SK-N-SH treated with all-trans-retinoic acid at 6 μM for 48 hours (cell line): ENCODE data around the gene CCDC167.

ENCODE experiments used
- ATAC-seq: fragments of 200-7000 bp; cut with Tn5 transposase; 3 replicates; pipeline ENCODE4 v1.9.1; 2020; ENCODE audit warnings: mild to moderate bottlenecking, moderate library complexity
- ARNTL ChIP-seq: fragments of 450-650 bp; formaldehyde crosslinking; IDR thresholded peaks from 2 replicates; pipeline ENCODE4 v1.5.0; 2020; ENCODE audit warnings: low read depth, mild to moderate bottlenecking, moderate library complexity, borderline replicate concordance
- BACH2 ChIP-seq: fragments of 250-450 bp; sonication (Bioruptor Pico); IDR thresholded peaks from 2 replicates; pipeline ENCODE4 v1.9.0; 2021; ENCODE audit warnings: mild to moderate bottlenecking, borderline replicate concordance
- CREB5 ChIP-seq: fragments of 250-450 bp; sonication (Bioruptor Pico); IDR thresholded peaks from 2 replicates; pipeline ENCODE4 v1.5.1; 2020; ENCODE audit warnings: low read depth, mild to moderate bottlenecking, moderate library complexity
- CSDC2 ChIP-seq: fragments of 250-450 bp; sonication (Bioruptor Pico); IDR thresholded peaks from 2 replicates; pipeline ENCODE4 v1.5.0; 2020; ENCODE audit warnings: mild to moderate bottlenecking, moderate library complexity
- ESRRG ChIP-seq: fragments of 250-450 bp; sonication (Bioruptor Pico); IDR thresholded peaks from 2 replicates; pipeline ENCODE4 v1.6.1; 2021; ENCODE audit warnings: mild to moderate bottlenecking
- GLIS3 ChIP-seq: fragments of 250-450 bp; sonication (Bioruptor Pico); IDR thresholded peaks from 2 replicates; pipeline ENCODE4 v1.5.0; 2020; ENCODE audit warnings: mild to moderate bottlenecking, moderate library complexity
- ISL1 ChIP-seq: fragments of 250-450 bp; sonication (Bioruptor Pico); IDR thresholded peaks from 2 replicates; pipeline ENCODE4 v2.1.2; 2022; ENCODE audit warnings: mild to moderate bottlenecking, moderate library complexity
- OSR1 ChIP-seq: fragments of 250-450 bp; sonication (Bioruptor Pico); IDR thresholded peaks from 2 replicates; pipeline ENCODE4 v1.8.0; 2022; ENCODE audit warnings: moderate library complexity, mild to moderate bottlenecking, inconsistent platforms
- PATZ1 ChIP-seq: fragments of 250-450 bp; sonication (Bioruptor Pico); IDR thresholded peaks from 2 replicates; pipeline ENCODE4 v1.8.0; 2020; ENCODE audit warnings: mild to moderate bottlenecking, moderate library complexity, borderline replicate concordance
- POU6F1 ChIP-seq: fragments of 250-450 bp; sonication (Bioruptor Pico); IDR thresholded peaks from 2 replicates; pipeline ENCODE4 v1.8.0; 2021; ENCODE audit warnings: low read depth, mild to moderate bottlenecking, moderate library complexity, borderline replicate concordance
- PPARA ChIP-seq: fragments of 250-450 bp; sonication (Bioruptor Pico); IDR thresholded peaks from 2 replicates; pipeline ENCODE4 v1.5.0; 2020; ENCODE audit warnings: mild to moderate bottlenecking, borderline replicate concordance
- RARB ChIP-seq: fragments of 250-450 bp; sonication (Bioruptor Pico); IDR thresholded peaks from 2 replicates; pipeline ENCODE4 v1.8.0; 2021; ENCODE audit warnings: mild to moderate bottlenecking, moderate library complexity
- SNAI2 ChIP-seq: fragments of 250-450 bp; sonication (Bioruptor Pico); IDR thresholded peaks from 2 replicates; pipeline ENCODE4 v1.5.0; 2020; ENCODE audit warnings: mild to moderate bottlenecking, moderate library complexity
- TCF4 ChIP-seq: fragments of 250-450 bp; sonication (Bioruptor Pico); IDR thresholded peaks from 2 replicates; pipeline ENCODE4 v1.8.0; 2021; ENCODE audit warnings: mild to moderate bottlenecking, moderate library complexity, borderline replicate concordance
- TOX ChIP-seq: fragments of 250-450 bp; sonication (Bioruptor Pico); IDR thresholded peaks from 2 replicates; pipeline ENCODE4 v1.8.0; 2021; ENCODE audit warnings: mild to moderate bottlenecking, moderate library complexity, borderline replicate concordance
- ZFP3 ChIP-seq: fragments of 250-450 bp; sonication (Bioruptor Pico); IDR thresholded peaks from 2 replicates; pipeline ENCODE4 v1.5.0; 2020; ENCODE audit warnings: mild to moderate bottlenecking, moderate library complexity
- ZFP30 ChIP-seq: fragments of 450-650 bp; formaldehyde crosslinking; IDR thresholded peaks from 2 replicates; pipeline ENCODE4 v1.5.0; 2022; ENCODE audit warnings: mild to moderate bottlenecking, moderate library complexity
- ZNF70 ChIP-seq: fragments of 450-650 bp; formaldehyde crosslinking; IDR thresholded peaks from 2 replicates; pipeline ENCODE4 v1.5.0; 2020; ENCODE audit warnings: mild to moderate bottlenecking, moderate library complexity
- ZNF8 ChIP-seq: fragments of 450-650 bp; formaldehyde crosslinking; IDR thresholded peaks from 2 replicates; pipeline ENCODE4 v1.5.0; 2020; ENCODE audit warnings: mild to moderate bottlenecking, moderate library complexity
- TF ChIP-seq, protein P1 (sequence below): fragments of 250-450 bp; sonication (Bioruptor Pico); IDR thresholded peaks from 2 replicates; pipeline ENCODE4 v1.5.1; 2021; ENCODE audit warnings: mild to moderate bottlenecking, moderate library complexity

The CCDC167 gene

GRCh38 chr6:37532122-37532521 lies 32.4 kb upstream of the CCDC167 start:
- TF ChIP-seq GLIS3 (CRISPR knock-in tag) (no peak), ZNF70 (no peak), CSDC2 (CRISPR knock-in tag) (no peak), ESRRG (CRISPR knock-in tag) (no peak), OSR1 (CRISPR knock-in tag) (no peak), RARB (CRISPR knock-in tag) (no peak), PATZ1 (CRISPR knock-in tag) (no peak), ZFP3 (no peak), BACH2 (CRISPR knock-in tag) (no peak), TOX (CRISPR knock-in tag) (no peak), TCF4 (CRISPR knock-in tag) (no peak), POU6F1 (no peak)
- TF ChIP-seq, protein P1, sequence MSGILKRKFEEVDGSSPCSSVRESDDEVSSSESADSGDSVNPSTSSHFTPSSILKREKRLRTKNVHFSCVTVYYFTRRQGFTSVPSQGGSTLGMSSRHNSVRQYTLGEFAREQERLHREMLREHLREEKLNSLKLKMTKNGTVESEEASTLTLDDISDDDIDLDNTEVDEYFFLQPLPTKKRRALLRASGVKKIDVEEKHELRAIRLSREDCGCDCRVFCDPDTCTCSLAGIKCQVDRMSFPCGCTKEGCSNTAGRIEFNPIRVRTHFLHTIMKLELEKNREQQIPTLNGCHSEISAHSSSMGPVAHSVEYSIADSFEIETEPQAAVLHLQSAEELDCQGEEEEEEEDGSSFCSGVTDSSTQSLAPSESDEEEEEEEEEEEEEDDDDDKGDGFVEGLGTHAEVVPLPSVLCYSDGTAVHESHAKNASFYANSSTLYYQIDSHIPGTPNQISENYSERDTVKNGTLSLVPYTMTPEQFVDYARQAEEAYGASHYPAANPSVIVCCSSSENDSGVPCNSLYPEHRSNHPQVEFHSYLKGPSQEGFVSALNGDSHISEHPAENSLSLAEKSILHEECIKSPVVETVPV (CRISPR knock-in tag): no peak
- no peak for ATAC-seq

- TF ChIP-seq ARNTL (CRISPR knock-in tag) (no peak), ZNF8 (CRISPR knock-in tag) (no peak), CREB5 (CRISPR knock-in tag) (no peak), ESRRG (CRISPR knock-in tag) (no peak), TCF4 (CRISPR knock-in tag) (no peak)
- TF ChIP-seq, protein P1 (CRISPR knock-in tag): no peak
- ATAC-seq: no peak
Observed at GRCh38 chr6:37531437-37532036, 31.8 kb upstream of the CCDC167 start.

DNA sequence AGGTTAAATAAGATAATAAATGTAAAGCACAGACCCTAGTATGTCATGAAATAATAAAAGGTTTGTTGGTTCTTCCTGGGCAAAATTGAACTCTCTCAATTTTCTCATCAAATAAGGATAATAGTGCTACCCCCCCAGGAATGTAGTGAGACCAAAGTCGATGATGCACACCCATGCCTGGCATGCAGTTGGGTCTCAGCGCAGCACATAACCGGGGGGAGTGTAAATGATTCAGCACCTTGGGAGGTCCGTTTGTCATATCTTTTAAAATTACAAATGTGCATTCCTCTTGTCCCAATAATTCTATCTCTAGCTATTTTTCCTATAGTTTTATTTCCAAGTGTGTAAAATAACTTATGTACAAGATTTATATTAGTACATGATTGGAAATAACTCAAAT lies 31.3 kb upstream of the CCDC167 start:
- ATAC-seq: no peak
- no peak for TF ChIP-seq ISL1
- TF ChIP-seq BACH2 (CRISPR knock-in tag): no peak
- no peak for TF ChIP-seq ZFP3
- no peak for TF ChIP-seq TCF4 (CRISPR knock-in tag)
- no peak for TF ChIP-seq RARB (CRISPR knock-in tag)
- TF ChIP-seq ESRRG (CRISPR knock-in tag): no peak
- no peak for TF ChIP-seq OSR1 (CRISPR knock-in tag)
- TF ChIP-seq ZNF8 (CRISPR knock-in tag): no peak
- TF ChIP-seq PATZ1 (CRISPR knock-in tag): no peak
- TF ChIP-seq ZNF70: no peak
- TF ChIP-seq ZFP30: no peak
- no peak for TF ChIP-seq SNAI2 (CRISPR knock-in tag)
- TF ChIP-seq PPARA: no peak
- TF ChIP-seq TOX (CRISPR knock-in tag): no peak
- TF ChIP-seq GLIS3 (CRISPR knock-in tag): no peak
